GM15510 (cell line): ENCODE results near the gene ITGA5.

Experiments
- POLR2A ChIP-seq: IDR thresholded peaks from 3 replicates; pipeline ENCODE4 v1.6.1; 2011; ENCODE audit warnings: borderline replicate concordance; ENCODE audit not compliant: insufficient read length; ENCODE audit errors: extremely low read depth

ITGA5 gene

DNA sequence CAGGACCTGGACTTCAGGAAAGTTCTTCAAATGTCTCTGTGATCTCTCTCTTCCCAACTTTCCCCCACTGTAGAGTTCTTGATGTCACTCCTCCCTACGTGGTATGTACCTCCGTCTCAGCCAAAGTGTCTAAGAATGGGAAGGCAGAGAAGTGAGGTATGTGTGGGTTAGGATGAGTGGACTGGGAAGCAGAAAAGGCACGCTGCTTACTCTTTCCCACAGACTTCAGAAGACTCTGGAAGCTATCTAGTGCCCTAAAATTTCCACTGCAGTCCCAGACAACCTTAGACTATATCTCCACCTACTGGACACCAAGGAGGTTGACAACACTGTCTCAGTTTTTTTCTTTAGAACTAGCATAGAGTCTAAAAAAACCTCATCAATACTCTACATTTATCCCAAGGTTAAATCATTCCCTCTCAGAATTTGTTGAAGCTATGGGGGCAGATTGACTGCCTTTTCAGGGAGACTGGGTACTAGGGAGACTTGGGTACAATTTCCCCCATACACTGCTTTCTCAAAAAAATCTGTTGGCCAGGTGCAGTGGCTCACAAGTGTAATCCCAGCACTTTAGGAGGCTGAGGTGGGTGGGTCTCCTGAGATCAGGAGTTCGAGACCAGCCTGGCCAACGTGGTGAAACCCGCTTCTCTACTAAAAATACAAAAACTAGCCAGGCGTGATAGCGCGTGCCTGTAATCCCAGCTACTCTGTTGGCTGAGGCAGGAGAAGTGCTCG lies 20.6 kb upstream of the ITGA5 start:
- TF ChIP-seq POLR2A, result no peak

DNA sequence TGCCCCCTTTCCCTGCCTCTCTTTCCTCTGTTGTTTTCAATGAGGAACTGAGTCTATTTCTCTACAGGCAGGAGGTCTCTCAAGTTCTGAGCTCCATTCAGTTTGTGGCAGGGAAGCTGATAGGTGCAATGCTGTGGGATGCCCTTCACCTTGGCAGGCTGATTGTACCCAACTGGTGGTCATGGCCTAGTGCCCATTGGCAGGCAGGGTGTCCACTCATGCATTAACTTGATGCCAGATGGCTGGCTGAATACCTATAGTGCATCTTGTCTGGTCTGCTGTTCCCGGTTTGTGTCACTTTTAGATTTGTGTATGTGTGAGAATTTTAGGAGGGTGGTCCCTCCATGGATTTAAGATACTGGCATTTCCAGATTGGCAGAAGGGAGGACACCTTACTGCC lies 20.0 kb upstream of the ITGA5 start:
- TF ChIP-seq POLR2A, result no peak

- TF ChIP-seq POLR2A, result no peak
These were observed 19.5 kb upstream of the ITGA5 start for GRCh38 chr12:54438517-54438916.

GRCh38 chr12:54437697-54438096 lies 18.6 kb upstream of the ITGA5 start:
- no peak for TF ChIP-seq POLR2A

GRCh38 chr12:54437243-54437642 lies 18.2 kb upstream of the ITGA5 start:
- TF ChIP-seq POLR2A, result no peak

GRCh38 chr12:54432815-54433164 lies 13.7 kb upstream of the ITGA5 start:
- TF ChIP-seq POLR2A, result no peak

DNA sequence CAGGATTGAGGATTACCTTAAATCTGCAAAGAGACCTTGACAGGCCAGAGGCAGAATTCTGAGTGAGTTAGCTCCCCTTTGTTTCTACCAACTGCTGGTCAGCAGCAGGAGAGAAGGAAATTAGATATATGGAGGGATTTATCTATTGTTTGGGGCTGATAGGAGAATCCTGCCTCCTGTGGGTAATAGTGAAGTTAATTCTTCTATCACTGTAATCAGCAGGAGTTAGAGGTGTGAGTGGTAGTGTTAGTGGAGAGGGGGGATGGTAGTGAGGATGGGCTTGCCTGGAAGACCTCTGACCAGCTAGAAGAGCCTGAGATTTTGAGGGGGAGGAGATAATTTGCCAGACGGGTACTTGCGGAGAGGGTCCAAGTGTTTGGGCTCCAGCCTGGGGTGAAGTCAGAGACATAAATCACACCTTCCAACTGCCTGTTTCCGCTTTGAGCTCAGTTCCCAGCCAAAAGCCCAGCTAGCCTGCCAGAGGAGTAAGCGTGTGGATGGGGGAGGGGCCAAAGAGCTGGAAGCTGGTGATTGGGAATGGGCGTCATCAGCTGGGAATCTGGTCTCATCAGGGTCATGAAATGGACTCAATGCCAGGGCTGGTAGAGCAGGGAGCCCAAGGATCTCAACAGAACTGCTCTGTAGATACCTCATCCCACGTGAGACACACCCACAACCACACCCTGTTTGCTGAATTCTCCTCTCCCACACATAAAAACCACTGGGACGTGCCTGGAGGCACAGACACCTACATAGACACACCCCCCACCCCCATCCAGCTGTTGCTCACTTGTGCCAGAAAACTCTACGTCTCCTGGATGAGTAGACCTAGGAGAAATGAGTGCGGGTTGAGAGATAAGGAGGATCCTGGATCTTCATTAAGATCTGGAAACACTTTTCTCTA lies 13.1 kb upstream of the ITGA5 start:
- TF ChIP-seq POLR2A, result no peak

DNA sequence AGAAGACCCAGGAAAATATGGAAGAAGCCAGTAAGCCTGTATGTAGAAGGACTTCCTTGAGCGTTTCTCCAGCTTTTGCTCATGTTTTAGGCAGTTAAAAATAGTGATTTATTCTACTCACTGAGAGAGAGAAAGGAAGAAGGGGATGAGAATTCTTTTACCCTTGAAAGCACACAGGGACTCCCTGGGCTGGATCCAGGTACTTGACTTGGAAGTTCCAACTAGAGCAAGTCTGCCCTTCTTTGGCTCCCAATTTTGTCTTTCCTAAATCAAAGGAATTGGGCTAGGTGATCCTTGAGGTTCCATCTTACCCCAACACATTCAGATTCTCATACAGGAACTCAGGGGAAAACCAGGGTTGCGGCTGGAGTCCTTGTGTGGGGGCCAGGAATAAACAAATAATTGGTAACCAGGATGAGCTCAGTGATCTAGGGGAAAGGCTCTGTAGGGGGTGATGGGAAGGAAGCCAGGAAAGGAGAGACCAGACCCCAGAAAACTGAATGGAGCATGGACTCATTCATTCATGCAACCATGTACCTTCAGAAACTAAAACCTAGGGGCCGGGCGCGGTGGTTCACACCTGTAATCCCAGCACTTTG lies 11.5 kb upstream of the ITGA5 start:
- no peak for TF ChIP-seq POLR2A

GRCh38 chr12:54429014-54429471 lies 10.0 kb upstream of the ITGA5 start:
- no peak for TF ChIP-seq POLR2A

DNA sequence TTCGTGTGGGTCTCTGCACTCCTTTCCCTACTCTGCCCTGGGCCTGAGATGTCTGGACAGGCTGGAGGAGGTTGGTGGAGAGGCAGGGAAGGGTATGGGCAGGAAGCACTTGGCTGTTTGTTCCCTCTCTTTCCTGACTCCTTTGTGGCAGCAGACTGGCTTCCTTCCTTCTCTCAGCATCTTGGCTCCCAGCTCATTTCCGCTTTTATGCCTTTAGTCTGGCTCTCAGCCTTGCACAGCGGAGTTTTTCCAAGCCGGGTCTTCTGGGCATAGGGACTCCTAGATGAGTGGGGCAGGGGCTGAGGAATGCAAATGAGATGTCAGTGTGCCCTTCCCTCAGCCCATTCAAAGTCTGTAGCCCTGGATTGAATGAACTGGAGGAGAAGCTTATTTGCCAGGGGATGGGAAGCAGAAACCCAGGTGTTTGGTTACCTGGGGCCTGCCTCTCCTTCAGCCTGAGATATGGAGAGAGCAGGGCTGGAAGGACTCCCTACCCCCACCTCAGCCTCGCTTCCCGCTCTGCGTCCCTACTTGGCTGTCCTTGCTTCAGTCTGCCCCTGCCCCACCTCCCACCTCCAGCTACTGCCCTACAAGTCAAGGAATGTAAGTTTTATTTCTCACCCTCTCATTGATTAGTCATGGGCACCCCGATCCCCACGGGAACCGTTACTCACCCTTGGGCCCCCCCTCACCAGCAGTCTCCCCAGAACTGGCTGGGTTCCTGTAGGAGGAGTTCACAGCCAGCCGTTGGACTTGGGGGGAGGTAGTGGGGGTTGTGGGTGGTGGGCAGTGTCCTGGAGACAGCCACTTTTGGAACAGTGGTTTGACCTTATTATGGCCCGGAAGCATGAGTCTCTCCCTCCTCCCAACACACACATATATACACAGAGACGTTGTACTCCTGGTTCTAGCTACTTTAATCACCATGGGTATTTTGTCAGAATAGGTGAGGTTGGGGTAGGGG lies 9.3 kb upstream of the ITGA5 start:
- TF ChIP-seq POLR2A, result no peak

DNA sequence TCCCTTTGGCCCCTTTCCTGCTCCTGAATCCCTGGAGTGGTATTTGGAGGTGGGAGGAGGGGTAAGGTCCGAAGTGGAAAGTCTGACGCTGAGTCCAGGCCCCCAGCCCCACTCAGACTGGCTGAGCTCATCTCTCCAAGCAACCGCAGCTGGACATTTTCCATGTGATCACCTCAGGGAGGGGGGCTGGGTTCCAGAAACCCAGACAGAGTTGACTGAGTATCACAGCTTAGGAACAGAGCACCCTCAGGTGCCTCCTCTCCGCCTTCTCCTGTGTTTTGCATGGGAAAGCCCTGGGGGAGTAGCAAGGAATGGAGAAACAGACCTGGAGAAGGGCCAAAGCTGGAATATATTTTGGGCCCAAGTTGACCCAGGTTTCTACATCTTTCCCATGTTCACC lies 8.0 kb upstream of the ITGA5 start:
- no peak for TF ChIP-seq POLR2A

- no peak for TF ChIP-seq POLR2A
These were observed 7.6 kb upstream of the ITGA5 start for GRCh38 chr12:54426690-54427089.

- no peak for TF ChIP-seq POLR2A
These were observed 6.6 kb upstream of the ITGA5 start for GRCh38 chr12:54425702-54426101.

DNA sequence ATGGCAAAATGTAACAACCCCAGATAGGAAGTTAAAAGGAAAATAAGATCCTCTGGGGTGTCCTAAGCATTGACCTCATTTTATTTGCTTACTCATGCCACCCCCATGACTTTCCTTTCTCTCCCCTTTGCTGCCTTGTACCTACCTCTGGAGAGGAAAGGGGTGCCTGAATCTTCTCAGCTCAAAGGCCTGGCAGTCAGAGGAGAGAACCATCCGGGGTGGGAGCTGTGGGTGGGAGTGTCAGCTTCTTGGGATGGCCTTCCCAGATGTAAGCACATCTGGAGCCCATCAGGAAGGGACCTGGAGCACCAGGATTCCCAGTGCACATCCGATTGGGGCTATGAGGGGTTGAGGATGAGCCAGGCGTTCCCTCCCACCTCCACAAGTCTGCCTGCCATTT lies 5.2 kb upstream of the ITGA5 start:
- TF ChIP-seq POLR2A, result no peak
